ENCODE data around the gene RCAN2.
A peak's percentile ranks its signal among the peaks of the same experiment; 100 is the strongest.

RCAN2 gene

GRCh38 chr6:46217671-46218131, 273.5 kb downstream of the RCAN2 start:
- Histone ChIP-seq H3K27me3 (replicated peaks; ENCODE audit: control insufficient read depth, insufficient read depth, low read length) (no peaks in the 10 kb centered on the region), H3K36me3 (ENCODE audit: control insufficient read depth, insufficient read depth, low read length) (no peaks in the 10 kb centered on the region), H3K4me3 (replicated peaks; ENCODE audit: low read depth, low read length) (no peak overlapping the region)
- no peak for TF ChIP-seq CTCF (IDR thresholded peaks at IDR 0.05; ENCODE audit: insufficient read depth, low read length, poor library complexity, severe bottlenecking)
- peak; percentile 62 for DNase-seq (ENCODE audit: extremely low read depth, insufficient read length)

GRCh38 chr6:46216879-46217278, 274.4 kb downstream of the RCAN2 start:
- no peaks in the 10 kb centered on the region for H3K27me3 ChIP-seq (replicated peaks; ENCODE audit: control insufficient read depth, insufficient read depth, low read length)
- no peak for DNase-seq (ENCODE audit: extremely low read depth, insufficient read length)
- no peak for TF ChIP-seq CTCF (IDR thresholded peaks at IDR 0.05; ENCODE audit: insufficient read depth, low read length, poor library complexity, severe bottlenecking)
- no peak overlapping the region for H3K4me3 ChIP-seq (replicated peaks; ENCODE audit: low read depth, low read length)
- H3K36me3 ChIP-seq (ENCODE audit: control insufficient read depth, insufficient read depth, low read length): no peaks in the 10 kb centered on the region

- Histone ChIP-seq H3K27me3 (replicated peaks; ENCODE audit: control insufficient read depth, insufficient read depth, low read length) (no peaks in the 10 kb centered on the region), H3K36me3 (ENCODE audit: control insufficient read depth, insufficient read depth, low read length) (no peaks in the 10 kb centered on the region), H3K4me3 (replicated peaks; ENCODE audit: low read depth, low read length) (no peak overlapping the region)
- no peak for TF ChIP-seq CTCF (IDR thresholded peaks at IDR 0.05; ENCODE audit: insufficient read depth, low read length, poor library complexity, severe bottlenecking)
- DNase-seq (ENCODE audit: extremely low read depth, insufficient read length): no peak
Measured at GRCh38 chr6:46215777-46216176, 275.5 kb downstream of the RCAN2 start.

- DNase-seq (ENCODE audit: extremely low read depth, insufficient read length): no peak
- no peaks in the 10 kb centered on the region for H3K27me3 ChIP-seq (replicated peaks; ENCODE audit: control insufficient read depth, insufficient read depth, low read length)
- no peak for TF ChIP-seq CTCF (IDR thresholded peaks at IDR 0.05; ENCODE audit: insufficient read depth, low read length, poor library complexity, severe bottlenecking)
- H3K36me3 ChIP-seq (ENCODE audit: control insufficient read depth, insufficient read depth, low read length): no peaks in the 10 kb centered on the region
- H3K4me3 ChIP-seq (replicated peaks; ENCODE audit: low read depth, low read length): no peak overlapping the region
Measured at GRCh38 chr6:46215213-46215612, 276.0 kb downstream of the RCAN2 start.

GRCh38 chr6:46211917-46212316, 279.3 kb downstream of the RCAN2 start:
- no peak overlapping the region for H3K4me3 ChIP-seq (replicated peaks; ENCODE audit: low read depth, low read length)
- no peaks in the 10 kb centered on the region for H3K36me3 ChIP-seq (ENCODE audit: control insufficient read depth, insufficient read depth, low read length)
- DNase-seq (ENCODE audit: extremely low read depth, insufficient read length): no peak
- TF ChIP-seq CTCF (IDR thresholded peaks at IDR 0.05; ENCODE audit: insufficient read depth, low read length, poor library complexity, severe bottlenecking): no peak
- no peaks in the 10 kb centered on the region for H3K27me3 ChIP-seq (replicated peaks; ENCODE audit: control insufficient read depth, insufficient read depth, low read length)

- H3K36me3 ChIP-seq (ENCODE audit: control insufficient read depth, insufficient read depth, low read length): no peaks in the 10 kb centered on the region
- DNase-seq (ENCODE audit: extremely low read depth, insufficient read length): no peak
- no peak overlapping the region for H3K4me3 ChIP-seq (replicated peaks; ENCODE audit: low read depth, low read length)
- H3K27me3 ChIP-seq (replicated peaks; ENCODE audit: control insufficient read depth, insufficient read depth, low read length): no peaks in the 10 kb centered on the region
- TF ChIP-seq CTCF (IDR thresholded peaks at IDR 0.05; ENCODE audit: insufficient read depth, low read length, poor library complexity, severe bottlenecking): no peak
Measured at GRCh38 chr6:46210294-46210693, 281.0 kb downstream of the RCAN2 start.

All from GM06990 (cell line).